ENCODE measurements around the gene LCN6. TPM values are rescaled to one million over a fixed set of nuclear protein-coding genes. Genes with fewer than 3 reads are reported as not detected.
A peak's percentile ranks its signal among the peaks of the same experiment; 100 is the strongest.

Gene LCN6
- total and polyA plus RNA-seq, 8 donors: 0.38 to 18.9 TPM; not detected in 6

DNA sequence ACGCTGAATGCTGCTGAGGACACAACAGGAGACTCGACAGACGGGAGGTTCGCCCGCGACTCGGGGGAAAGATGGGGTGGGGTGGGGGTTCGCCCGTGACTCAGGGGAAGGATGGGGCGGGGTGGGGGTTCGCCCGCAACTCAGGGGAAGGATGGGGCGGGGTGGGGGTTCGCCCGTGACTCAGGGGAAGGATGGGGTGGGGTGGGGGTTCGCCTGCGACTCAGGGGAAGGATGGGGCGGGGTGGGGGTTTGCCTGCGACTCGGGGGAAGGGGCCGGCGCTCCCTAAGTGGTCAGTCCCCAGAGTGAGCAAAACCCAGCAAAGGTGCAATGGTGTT, 2.2 kb downstream of the LCN6 start:
- no peak overlapping the region for H3K27ac ChIP-seq
- H3K4me1 ChIP-seq: peaks cover 11 to 25% of the 10 kb centered on the region in 2 donors
- H3K36me3 ChIP-seq: no peaks in the 10 kb centered on the region
- H3K4me3 ChIP-seq: no peak overlapping the region
- H3K9me3 ChIP-seq: peaks cover 0 to 2% of the 10 kb centered on the region in 2 donors
- ATAC-seq (no peak), DNase-seq (no peak)
- peaks cover 15 to 32% of the 10 kb centered on the region in 2 donors for H3K27me3 ChIP-seq
- TF ChIP-seq, protein P1, sequence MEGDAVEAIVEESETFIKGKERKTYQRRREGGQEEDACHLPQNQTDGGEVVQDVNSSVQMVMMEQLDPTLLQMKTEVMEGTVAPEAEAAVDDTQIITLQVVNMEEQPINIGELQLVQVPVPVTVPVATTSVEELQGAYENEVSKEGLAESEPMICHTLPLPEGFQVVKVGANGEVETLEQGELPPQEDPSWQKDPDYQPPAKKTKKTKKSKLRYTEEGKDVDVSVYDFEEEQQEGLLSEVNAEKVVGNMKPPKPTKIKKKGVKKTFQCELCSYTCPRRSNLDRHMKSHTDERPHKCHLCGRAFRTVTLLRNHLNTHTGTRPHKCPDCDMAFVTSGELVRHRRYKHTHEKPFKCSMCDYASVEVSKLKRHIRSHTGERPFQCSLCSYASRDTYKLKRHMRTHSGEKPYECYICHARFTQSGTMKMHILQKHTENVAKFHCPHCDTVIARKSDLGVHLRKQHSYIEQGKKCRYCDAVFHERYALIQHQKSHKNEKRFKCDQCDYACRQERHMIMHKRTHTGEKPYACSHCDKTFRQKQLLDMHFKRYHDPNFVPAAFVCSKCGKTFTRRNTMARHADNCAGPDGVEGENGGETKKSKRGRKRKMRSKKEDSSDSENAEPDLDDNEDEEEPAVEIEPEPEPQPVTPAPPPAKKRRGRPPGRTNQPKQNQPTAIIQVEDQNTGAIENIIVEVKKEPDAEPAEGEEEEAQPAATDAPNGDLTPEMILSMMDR (IDR thresholded peaks at IDR 0.05): no peak
- intact Hi-C loops (cut with DNase I): no loop called here

- Histone ChIP-seq H3K36me3 (no peaks in the 10 kb centered on the region), H3K27ac (peak overlapping the region in 1 of 2 donors; percentile 28)
Observed at GRCh38 chr9:136745389-136746154, 2.8 kb downstream of the LCN6 start.

GRCh38 chr9:136744773-136745172, 3.6 kb downstream of the LCN6 start:
- intact Hi-C loops (cut with DNase I): no loop called here
- peaks cover 15 to 28% of the 10 kb centered on the region in 2 donors for H3K4me1 ChIP-seq
- no peaks in the 10 kb centered on the region for H3K9me3 ChIP-seq
- no peaks in the 10 kb centered on the region for H3K36me3 ChIP-seq
- no peak for ATAC-seq
- DNase-seq: peak in 1 of 4 donors; percentile 49
- no peak overlapping the region for H3K4me3 ChIP-seq
- no peak overlapping the region for H3K27ac ChIP-seq
- TF ChIP-seq, protein P1 (IDR thresholded peaks at IDR 0.05): no peak
- H3K27me3 ChIP-seq: peaks cover 16 to 46% of the 10 kb centered on the region in 2 donors

More at GRCh38 chr9:136745389-136746154, 2.8 kb downstream of the LCN6 start:
- ATAC-seq (no peak), DNase-seq (peak in 1 of 4 donors; percentile 69)
- TF ChIP-seq, protein P1 (IDR thresholded peaks at IDR 0.05): no peak
- H3K9me3 ChIP-seq: no peaks in the 10 kb centered on the region
- H3K4me1 ChIP-seq: peaks cover 15 to 28% of the 10 kb centered on the region in 2 donors
- H3K27me3 ChIP-seq: peaks cover 16 to 38% of the 10 kb centered on the region in 2 donors
- intact Hi-C loops (cut with DNase I): no loop called here
- peak overlapping the region in 1 of 2 donors; percentile 18 for H3K4me3 ChIP-seq

GRCh38 chr9:136743639-136744211, 4.6 kb downstream of the LCN6 start:
- TF ChIP-seq, protein P1 (IDR thresholded peaks at IDR 0.05): no peak
- DNase-seq: peak in 1 of 4 donors; percentile 61
- H3K27me3 ChIP-seq: peaks cover 16 to 53% of the 10 kb centered on the region in 2 donors
- no peak overlapping the region for H3K4me3 ChIP-seq
- intact Hi-C loops (cut with DNase I): no loop called here
- ATAC-seq: no peak
- H3K36me3 ChIP-seq: no peaks in the 10 kb centered on the region
- no peaks in the 10 kb centered on the region for H3K9me3 ChIP-seq
- H3K27ac ChIP-seq: no peak overlapping the region
- H3K4me1 ChIP-seq: peaks cover 15 to 23% of the 10 kb centered on the region in 2 donors

Measured in left lung (tissue), 10 donors.